ENCODE measurements around the gene NTM.

DNA sequence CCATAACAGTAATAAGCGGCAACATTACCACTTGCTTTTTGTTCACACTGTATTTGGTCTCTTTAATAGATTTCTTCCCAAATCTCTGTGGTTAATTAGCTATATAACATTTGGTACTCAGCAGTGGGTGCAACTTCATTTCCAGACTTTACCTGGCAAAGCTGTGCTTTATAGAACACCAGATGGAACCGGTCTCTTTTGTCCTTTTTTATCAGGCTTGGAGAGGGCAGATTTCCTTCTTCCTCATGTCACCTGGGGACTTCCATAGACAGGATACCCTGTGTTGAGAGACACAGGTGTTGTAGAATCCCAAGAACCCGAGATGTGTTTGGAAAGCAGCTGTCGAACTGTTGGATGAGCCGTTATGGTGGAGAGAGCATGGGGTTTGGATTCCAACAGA, 393.7 kb downstream of the NTM start:
- TF ChIP-seq, protein P1, sequence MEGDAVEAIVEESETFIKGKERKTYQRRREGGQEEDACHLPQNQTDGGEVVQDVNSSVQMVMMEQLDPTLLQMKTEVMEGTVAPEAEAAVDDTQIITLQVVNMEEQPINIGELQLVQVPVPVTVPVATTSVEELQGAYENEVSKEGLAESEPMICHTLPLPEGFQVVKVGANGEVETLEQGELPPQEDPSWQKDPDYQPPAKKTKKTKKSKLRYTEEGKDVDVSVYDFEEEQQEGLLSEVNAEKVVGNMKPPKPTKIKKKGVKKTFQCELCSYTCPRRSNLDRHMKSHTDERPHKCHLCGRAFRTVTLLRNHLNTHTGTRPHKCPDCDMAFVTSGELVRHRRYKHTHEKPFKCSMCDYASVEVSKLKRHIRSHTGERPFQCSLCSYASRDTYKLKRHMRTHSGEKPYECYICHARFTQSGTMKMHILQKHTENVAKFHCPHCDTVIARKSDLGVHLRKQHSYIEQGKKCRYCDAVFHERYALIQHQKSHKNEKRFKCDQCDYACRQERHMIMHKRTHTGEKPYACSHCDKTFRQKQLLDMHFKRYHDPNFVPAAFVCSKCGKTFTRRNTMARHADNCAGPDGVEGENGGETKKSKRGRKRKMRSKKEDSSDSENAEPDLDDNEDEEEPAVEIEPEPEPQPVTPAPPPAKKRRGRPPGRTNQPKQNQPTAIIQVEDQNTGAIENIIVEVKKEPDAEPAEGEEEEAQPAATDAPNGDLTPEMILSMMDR (IDR thresholded peaks at IDR 0.05): no peak
- TF ChIP-seq POLR2A (IDR thresholded peaks at IDR 0.05): no peak

Data from Peyer's patch (tissue), 4 donors.